ENCODE results near the gene ARID5A. TPM values are rescaled to one million over a fixed set of nuclear protein-coding genes. Genes with fewer than 3 reads are reported as not detected.

Gene ARID5A
- polyA plus RNA-seq, 1 donor, result 3.1 TPM

GRCh38 chr2:96601382-96602292, 65.1 kb downstream of the ARID5A start:
- no peak for DNase-seq

Other genes starting within 250 kb of the ARID5A start
- 214 TPM for gene SNRNP200, start 231.2 kb upstream of the ARID5A start, polyA plus RNA-seq (ENCODE audit: insufficient read length)
- 5.2 TPM for gene ITPRIPL1, start 211.4 kb upstream of the ARID5A start, polyA plus RNA-seq (ENCODE audit: insufficient read length)
- gene NCAPH, start 201.0 kb upstream of the ARID5A start, polyA plus RNA-seq (ENCODE audit: insufficient read length), result 27.0 TPM
- gene NEURL3, start 31.4 kb upstream of the ARID5A start, polyA plus RNA-seq (ENCODE audit: insufficient read length), result 4.1 TPM
- gene KANSL3, start 101.6 kb downstream of the ARID5A start, polyA plus RNA-seq (ENCODE audit: insufficient read length), result 70.6 TPM
- gene FER1L5, start 106.0 kb downstream of the ARID5A start, polyA plus RNA-seq (ENCODE audit: insufficient read length), result 1.9 TPM
- gene LMAN2L, start 203.3 kb downstream of the ARID5A start, polyA plus RNA-seq (ENCODE audit: insufficient read length), result 49.5 TPM
- 14.3 TPM for gene CNNM4, start 224.2 kb downstream of the ARID5A start, polyA plus RNA-seq (ENCODE audit: insufficient read length)